ENCODE data around the gene IL4I1.

IL4I1 gene

GRCh38 chr19:49890349-49891311 lies 6.1 kb downstream of the IL4I1 start:
- no peak for TF ChIP-seq CTCF (IDR thresholded peaks at IDR 0.05; ENCODE audit: control extremely low read depth, extremely low read depth, low read depth, missing control alignments)
- ChIA-PET CTCF (interaction anchor here (0.8 to 2.0 kb wide), 11 partner anchors 9 to 40 kb away, joined by 3 to 10 read pairs (median 4); partner anchors contain the start of genes AKT1S1, PTOV1 and TBC1D17), POLR2A (interaction anchor here (0.6 to 1.9 kb wide), 6 partner anchors 14 to 75 kb away, joined by 3 to 9 read pairs (median 6); partner anchors contain the start of genes AKT1S1, ATF5, NUP62 and TBC1D17)
- peak; percentile 84 for DNase-seq (ENCODE audit: extremely low spot score)

GRCh38 chr19:49889687-49890348 lies 6.9 kb downstream of the IL4I1 start:
- ChIA-PET POLR2A (interaction anchor here (1.0 to 1.2 kb wide), 3 partner anchors 13 to 40 kb away, joined by 4 to 9 read pairs (median 8); partner anchors contain the start of genes AKT1S1, ATF5, NUP62 and TBC1D17), CTCF (interaction anchor here (0.9 to 2.0 kb wide), 8 partner anchors 10 to 38 kb away, joined by 3 to 10 read pairs (median 4); partner anchors contain the start of genes AKT1S1 and TBC1D17)
- peak; percentile 60 for DNase-seq (ENCODE audit: extremely low spot score)
- peak; percentile 79 for TF ChIP-seq CTCF (IDR thresholded peaks at IDR 0.05; ENCODE audit: control extremely low read depth, extremely low read depth, low read depth, missing control alignments)

- no peak for DNase-seq (ENCODE audit: extremely low spot score)
- CTCF ChIA-PET: interaction anchor here (1.6 to 2.0 kb wide), 2 partner anchors 13 to 18 kb away, joined by 4 to 7 read pairs; no protein-coding TSS in a partner anchor
- TF ChIP-seq CTCF (IDR thresholded peaks at IDR 0.05; ENCODE audit: control extremely low read depth, extremely low read depth, low read depth, missing control alignments): no peak
- POLR2A ChIA-PET: interaction anchor here (1.0 kb wide), 1 partner anchor 12 kb away, joined by 3 read pairs; the partner anchor contains the start of gene AKT1S1
Observed at GRCh38 chr19:49889038-49889686, 7.5 kb downstream of the IL4I1 start.

- CTCF ChIA-PET: interaction anchor here (1.2 kb wide), 1 partner anchor 9 kb away, joined by 3 read pairs; the partner anchor contains the start of gene IL4I1
- POLR2A ChIA-PET: interaction anchor here (0.6 to 1.0 kb wide), 4 partner anchors 11 to 32 kb away, joined by 3 to 4 read pairs (median 3); partner anchors contain the start of gene AKT1S1
- TF ChIP-seq CTCF (IDR thresholded peaks at IDR 0.05; ENCODE audit: control extremely low read depth, extremely low read depth, low read depth, missing control alignments): no peak
- no peak for DNase-seq (ENCODE audit: extremely low spot score)
Observed at GRCh38 chr19:49888510-49888824, 8.2 kb downstream of the IL4I1 start.

GRCh38 chr19:49887665-49888509 lies 8.8 kb downstream of the IL4I1 start:
- no peak for DNase-seq (ENCODE audit: extremely low spot score)
- ChIA-PET POLR2A (interaction anchor here (0.6 to 1.9 kb wide), 6 partner anchors 10 to 33 kb away, joined by 3 to 6 read pairs (median 3); partner anchors contain the start of gene AKT1S1), CTCF (interaction anchor here (1.2 kb wide), 1 partner anchor 9 kb away, joined by 3 read pairs; the partner anchor contains the start of gene IL4I1)
- TF ChIP-seq CTCF (IDR thresholded peaks at IDR 0.05; ENCODE audit: control extremely low read depth, extremely low read depth, low read depth, missing control alignments): no peak
